Measurements from ENCODE around the gene STX18. TPM values are rescaled to one million over a fixed set of nuclear protein-coding genes. Genes with fewer than 3 reads are reported as not detected.

The STX18 gene
- total and polyA plus RNA-seq, 2 of the 13 experiments (the other 11 are each of a cell fraction or from before 2014, with no cell fraction given): 23.9 to 37.1 TPM

GRCh38 chr4:4480685-4481398, 61.0 kb downstream of the STX18 start:
- Histone ChIP-seq H3K79me2 (ENCODE audit: insufficient read depth, low read length) (peaks cover 20% of the 10 kb centered on the region), H3K4me1 (ENCODE audit: insufficient read depth, low read length) (peaks cover 32% of the 10 kb centered on the region), H4K20me1 (ENCODE audit: insufficient read depth, low read length) (no peaks in the 10 kb centered on the region), H2AFZ (ENCODE audit: low read length) (no peak overlapping the region), H3K36me3 (replicated peaks in 1 of 2; ENCODE audit: control insufficient read depth in 1 of 2, insufficient read depth in 2 of 2, low read length in 2 of 2) (peaks cover 0 to 2% of the 10 kb centered on the region in 2 experiments; a peak in 1 of 5 replicates), H3K4me2 (ENCODE audit: low read depth, low read length) (no peak overlapping the region), H3K27ac (ENCODE audit: extremely low read length, insufficient read depth, low read length) (peak overlapping the region; percentile 14), H3K9me3 (ENCODE audit: low read length) (no peaks in the 10 kb centered on the region), H3K4me3 (replicated peaks in 1 of 3; ENCODE audit: insufficient read depth in 1 of 3, low read depth in 2 of 3, low read length in 3 of 3) (no peak overlapping the region), H3K27me3 (ENCODE audit: control insufficient read depth in 1 of 2, insufficient read depth in 2 of 2, low read length in 2 of 2) (no peaks in the 10 kb centered on the region), H3K9ac (ENCODE audit: insufficient read depth, low read depth, low read length) (no peak overlapping the region; the same call in 1 of the 2 replicates)
- CTCF ChIA-PET (ENCODE audit: low intra/inter-chr PET ratio, low total read pairs): no interaction called here
- DNase-seq (ENCODE audit: low spot score) (no peak), ATAC-seq (peak; percentile 72), FAIRE-seq (peak; percentile 51)
- no TSS peak for BruUV-seq (replicated peaks)
- TF ChIP-seq RNF219 (CRISPR knock-in tag; IDR thresholded peaks at IDR 0.05) (no peak), STAT5B (CRISPR knock-in tag; IDR thresholded peaks at IDR 0.05) (no peak), ZNF280D (CRISPR knock-in tag; IDR thresholded peaks at IDR 0.05) (no peak), ZBTB8A (CRISPR knock-in tag; IDR thresholded peaks at IDR 0.05; ENCODE audit: borderline replicate concordance, low read depth) (no peak), MED13 (CRISPR knock-in tag; IDR thresholded peaks at IDR 0.05) (no peak), STAG1 (CRISPR knock-in tag; IDR thresholded peaks at IDR 0.05) (peak; percentile 64), KLF16 (CRISPR knock-in tag; IDR thresholded peaks at IDR 0.05) (no peak), IRF1 (CRISPR knock-in tag; IDR thresholded peaks at IDR 0.05; ENCODE audit: low read depth) (no peak), ZBTB42 (CRISPR knock-in tag; IDR thresholded peaks at IDR 0.05) (no peak), CTCF (CRISPR knock-in tag; IDR thresholded peaks at IDR 0.05) (peak; percentile 47), ZNF652 (CRISPR knock-in tag; IDR thresholded peaks at IDR 0.05; ENCODE audit: borderline replicate concordance, low read depth) (no peak), ZNF224 (CRISPR knock-in tag; IDR thresholded peaks at IDR 0.05) (no peak), TCF7 (IDR thresholded peaks at IDR 0.05; ENCODE audit: low read depth) (no peak), CAMTA2 (CRISPR knock-in tag; IDR thresholded peaks at IDR 0.05; ENCODE audit: borderline replicate concordance) (no peak), ZNF468 (CRISPR knock-in tag; IDR thresholded peaks at IDR 0.05) (no peak), SMAD1 (CRISPR knock-in tag; IDR thresholded peaks at IDR 0.05; ENCODE audit: borderline replicate concordance, low read depth) (no peak), SRSF4 (IDR thresholded peaks at IDR 0.05; ENCODE audit: low read depth, low read length, poor library complexity, severe bottlenecking) (no peak)
- in situ Hi-C loops (cut with HindIII; ENCODE audit: extremely low pct_ligation_motif_present, low pct_unique_long_range_greater_than_20kb) (no loop called here), intact Hi-C loops (cut with micrococcal nuclease; ENCODE audit: unreplicated experiment) (loop anchor here (10.0 kb wide), 1 partner anchor 164 kb away; no protein-coding TSS in a partner anchor)
- WGBS (ENCODE audit: low lambda C conversion rate): 84% methylated on average over 6 of the region's 6 CpGs
- POLR2A ChIA-PET: no interaction called here

Measured in HepG2 (cell line).